Endothelial cell of umbilical vein (primary cell): ENCODE results near the gene DNAJC3. TPM values are rescaled to one million over a fixed set of nuclear protein-coding genes. Genes with fewer than 3 reads are reported as not detected.

Source experiments
- BruUV-seq: library from RNA; stranded (reverse); fragments of 400-500 nt; replicated peaks from 2 replicates; lab custom pipeline; 2021; lab: Mats Ljungman, UMichigan
- CTCF ChIA-PET: fragments of 300-600, 350-600 bp; sonication (Branson Sonifier 250); formaldehyde crosslinking; loops from one replicate; lab custom pipeline; 2021; ENCODE audit warnings: antibody characterized with exemption, inconsistent platforms; lab: Charles Lee
- POLR2A ChIA-PET: fragments of 300-600, 350-600 bp; sonication (Branson Sonifier 250); formaldehyde crosslinking; loops from one replicate; lab custom pipeline; 2021; ENCODE audit warnings: antibody characterized with exemption, inconsistent platforms; lab: Charles Lee
- DNase-seq: peaks from one replicate; pipeline ENCODE4 v3.0.0-alpha.2; 2011; ENCODE audit warnings: low read depth, low spot score
- FAIRE-seq: peaks from 2 replicates; lab custom pipeline; 2011; peaks lifted over from hg19 to GRCh38; lab: Jason Lieb, UNC
- H2AFZ ChIP-seq: 2 replicates; pipeline ENCODE4 v1.6.0; 2012; ENCODE audit warnings: low read depth, low read length, control low read depth, inconsistent platforms
- H3K27ac ChIP-seq: 2 replicates; pipeline ENCODE4 v1.5.1; 2011; ENCODE audit warnings: low read depth, mild to moderate bottlenecking, control low read depth, low read length, moderate library complexity; ENCODE audit not compliant: insufficient read depth
- H3K27me3 ChIP-seq, 2 experiments: 2 replicates each; pipeline versions ENCODE4 v1.6.0 to v1.6.1; 2011; ENCODE audit warnings: low read length in 2 of 2, mixed read lengths in 1 of 2; ENCODE audit not compliant: control insufficient read depth in 2 of 2, insufficient read depth in 2 of 2
- H3K36me3 ChIP-seq, 2 experiments: 2 replicates in 1 of 2; 3 replicates in 1 of 2; pipeline ENCODE4 v1.5.1; 2011; ENCODE audit warnings: low read length in 2 of 2, mild to moderate bottlenecking in 1 of 2, moderate library complexity in 1 of 2; ENCODE audit not compliant: control insufficient read depth in 2 of 2, insufficient read depth in 2 of 2; ENCODE audit errors: extremely low read depth in 1 of 2
- H3K4me1 ChIP-seq: 3 replicates; pipeline ENCODE4 v1.5.1; 2011; ENCODE audit warnings: mild to moderate bottlenecking, low read length; ENCODE audit not compliant: control insufficient read depth, insufficient read depth; ENCODE audit errors: extremely low read depth
- H3K4me2 ChIP-seq: 2 replicates; pipeline ENCODE4 v1.6.1; 2011; ENCODE audit warnings: low read length, control low read depth, mixed read lengths; ENCODE audit not compliant: insufficient read depth
- H3K4me3 ChIP-seq, 3 experiments: fragments of 200-600 bp in 1 of 3; sonication (generic), shearing (Covaris generic) in 1 of 3; replicated peaks in 1 of 3; 2 replicates each; pipeline ENCODE4 v1.5.1; 2011 to 2016; ENCODE audit warnings: control low read depth in 3 of 3, low read length in 3 of 3, mild to moderate bottlenecking in 2 of 3, inconsistent platforms in 1 of 3, low read depth in 1 of 3, moderate library complexity in 1 of 3; ENCODE audit not compliant: insufficient read depth in 1 of 3
- H3K79me2 ChIP-seq: 2 replicates; pipeline ENCODE4 v1.6.0; 2012; ENCODE audit warnings: low read length, inconsistent platforms; ENCODE audit not compliant: control insufficient read depth, insufficient read depth
- H3K9ac ChIP-seq: replicated peaks from 2 replicates; pipeline ENCODE3; 2011; ENCODE audit warnings: low read length, control low read depth; ENCODE audit not compliant: insufficient read depth; ENCODE audit errors: extremely low read depth
- H3K9me1 ChIP-seq: replicated peaks from 3 replicates; pipeline ENCODE4 v1.6.0; 2011; ENCODE audit warnings: mild to moderate bottlenecking, low read length; ENCODE audit not compliant: control insufficient read depth, insufficient read depth; ENCODE audit errors: extremely low read depth
- H3K9me3 ChIP-seq: replicated peaks from 2 replicates; pipeline ENCODE4 v1.5.1; 2012; ENCODE audit warnings: low read length, inconsistent platforms; ENCODE audit not compliant: control insufficient read depth, insufficient read depth
- H4K20me1 ChIP-seq: replicated peaks from 2 replicates; pipeline ENCODE3; 2011; ENCODE audit warnings: mild to moderate bottlenecking, low read length; ENCODE audit not compliant: control insufficient read depth, insufficient read depth; ENCODE audit errors: extremely low read depth
- EZH2 ChIP-seq: IDR thresholded peaks from 2 replicates; pipeline ENCODE4 v1.6.1; 2012; ENCODE audit warnings: borderline replicate concordance, low read depth, mild to moderate bottlenecking, moderate library complexity, low read length, inconsistent platforms; ENCODE audit not compliant: severe bottlenecking
- FOS ChIP-seq: IDR thresholded peaks from 2 replicates; pipeline ENCODE4 v1.6.1; 2011; ENCODE audit warnings: mild to moderate bottlenecking, low read length, moderate library complexity, borderline replicate concordance; ENCODE audit not compliant: insufficient read depth
- GATA2 ChIP-seq: IDR thresholded peaks from 2 replicates; pipeline ENCODE4 v1.7.0; 2011; ENCODE audit warnings: low read depth, mild to moderate bottlenecking, moderate library complexity, mixed read lengths, low read length; ENCODE audit not compliant: insufficient read length, insufficient read depth
- JUN ChIP-seq: IDR thresholded peaks from 2 replicates; pipeline ENCODE4 v1.6.1; 2011; ENCODE audit warnings: borderline replicate concordance, low read depth; ENCODE audit not compliant: insufficient read length, insufficient read depth
- MYC ChIP-seq: IDR thresholded peaks from one replicate; pipeline ENCODE4 v1.6.1; 2011; ENCODE audit warnings: mild to moderate bottlenecking, low read depth, low read length
- POLR2A ChIP-seq: IDR thresholded peaks from 2 replicates; pipeline ENCODE4 v1.6.1; 2012; ENCODE audit warnings: low read depth, mild to moderate bottlenecking, control low read depth, low read length
- POLR2AphosphoS5 ChIP-seq: IDR thresholded peaks from 2 replicates; pipeline ENCODE4 v1.6.1; 2012; ENCODE audit warnings: low read depth, mild to moderate bottlenecking, control low read depth, low read length, moderate library complexity; ENCODE audit not compliant: insufficient read depth
- dilution Hi-C: fragments of 300-500 bp; cut with MboI; formaldehyde crosslinking; loops from one replicate; pipeline ENCODE4 v1.15.0; 2019; ENCODE audit warnings: low sequenced_read_pairs; ENCODE audit not compliant: extremely low pct_ligation_motif_present
- intact Hi-C: fragments of 100-400 bp; cut with micrococcal nuclease; formaldehyde crosslinking; loops from one replicate; pipeline ENCODE4 v1.10.0; 2022
- polyA plus RNA-seq, 4 experiments: library from polyadenylated mRNA; depleted of rRNA in 3 of 4; stranded (reverse) in 3 of 4; unstranded in 1 of 4; fragments of >200 nt; gene quantifications; 2 replicates each; pipeline versions ENCODE4 v1.2.1 to v1.2.3, GENCODE V29; 2011 to 2012; ENCODE audit warnings: missing spikeins in 1 of 4
- total RNA-seq: library from RNA; stranded (reverse); gene quantifications from 2 replicates; pipeline ENCODE4 v1.2.3, GENCODE V29; 2021
- TF ChIP-seq, protein P1 (sequence below), 2 donors: IDR thresholded peaks; 1 replicate in 1 of 2; 2 replicates in 1 of 2; pipeline ENCODE4 v1.5.1; 2011; ENCODE audit warnings: low read length in 2 of 2, mild to moderate bottlenecking in 2 of 2, moderate library complexity in 2 of 2, control low read depth in 1 of 2, inconsistent platforms in 1 of 2, low read depth in 1 of 2; ENCODE audit not compliant: insufficient read depth in 1 of 2; ENCODE audit errors: extremely low read depth in 1 of 2
- TF ChIP-seq, protein P2 (sequence below): IDR thresholded peaks from 2 replicates; pipeline ENCODE4 v1.6.1; 2011; ENCODE audit not compliant: insufficient read depth, insufficient read length

The DNAJC3 gene
- total and polyA plus RNA-seq, 2 donors (not counting 3 experiments of a cell fraction or from before 2014, with no cell fraction given), result 17.0 to 51.2 TPM

DNA sequence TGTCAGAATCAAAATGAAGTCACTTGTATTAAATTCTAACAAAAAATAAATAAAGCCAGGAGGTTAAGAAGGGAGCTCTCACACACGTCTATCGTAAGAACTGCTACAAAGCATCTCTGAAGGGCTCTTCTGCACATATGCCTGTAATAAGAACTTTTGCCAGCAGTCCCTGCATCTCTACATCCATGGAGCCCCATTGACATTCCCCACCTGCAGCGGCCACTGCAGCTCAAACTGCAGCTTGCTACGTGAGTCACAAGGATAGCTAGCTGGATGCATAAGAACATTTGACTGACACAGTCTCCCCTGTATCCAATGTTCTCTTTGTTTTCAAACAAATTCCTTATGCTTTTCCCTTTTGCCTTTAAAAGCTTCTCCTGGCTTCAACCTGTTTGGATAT is 68.3 kb downstream of the DNAJC3 start:
- peaks cover 2% of the 10 kb centered on the region for H3K9me1 ChIP-seq
- POLR2A ChIA-PET, result no interaction called here

DNA sequence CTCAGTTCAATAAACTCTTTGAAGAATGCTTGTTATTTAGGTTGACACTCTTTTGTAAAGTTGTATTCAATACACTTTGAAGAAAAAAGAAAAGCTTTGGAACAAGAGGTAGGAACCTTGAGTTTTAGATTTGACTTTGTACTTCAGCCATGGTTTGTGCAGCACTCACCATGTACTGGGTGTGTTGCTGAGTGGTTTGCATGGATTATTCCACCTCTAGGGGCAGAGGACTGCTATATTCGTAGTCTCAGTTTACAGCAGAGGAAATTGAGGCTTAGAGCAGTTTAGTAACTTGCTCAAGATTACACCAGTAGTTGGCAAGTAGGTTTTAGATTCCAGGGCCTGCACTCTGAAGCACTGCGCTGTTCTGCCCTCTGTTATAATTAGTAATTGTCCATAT is 68.8 kb downstream of the DNAJC3 start:
- ChIA-PET CTCF (interaction anchor here (0.9 kb wide), 1 partner anchor 41 kb away, joined by 5 read pairs; no protein-coding TSS in a partner anchor), POLR2A (no interaction called here)
- Histone ChIP-seq H3K79me2 (peaks cover 29% of the 10 kb centered on the region), H4K20me1 (no peaks in the 10 kb centered on the region), H3K27ac (no peak overlapping the region), H3K36me3 (no peaks in the 10 kb centered on the region), H3K9me1 (peaks cover 2% of the 10 kb centered on the region), H3K27me3 (no peaks in the 10 kb centered on the region), H2AFZ (no peak overlapping the region), H3K9me3 (no peaks in the 10 kb centered on the region), H3K4me3 (no peak overlapping the region), H3K9ac (no peak overlapping the region), H3K4me1 (no peaks in the 10 kb centered on the region), H3K4me2 (no peak overlapping the region)
- TF ChIP-seq, protein P1, sequence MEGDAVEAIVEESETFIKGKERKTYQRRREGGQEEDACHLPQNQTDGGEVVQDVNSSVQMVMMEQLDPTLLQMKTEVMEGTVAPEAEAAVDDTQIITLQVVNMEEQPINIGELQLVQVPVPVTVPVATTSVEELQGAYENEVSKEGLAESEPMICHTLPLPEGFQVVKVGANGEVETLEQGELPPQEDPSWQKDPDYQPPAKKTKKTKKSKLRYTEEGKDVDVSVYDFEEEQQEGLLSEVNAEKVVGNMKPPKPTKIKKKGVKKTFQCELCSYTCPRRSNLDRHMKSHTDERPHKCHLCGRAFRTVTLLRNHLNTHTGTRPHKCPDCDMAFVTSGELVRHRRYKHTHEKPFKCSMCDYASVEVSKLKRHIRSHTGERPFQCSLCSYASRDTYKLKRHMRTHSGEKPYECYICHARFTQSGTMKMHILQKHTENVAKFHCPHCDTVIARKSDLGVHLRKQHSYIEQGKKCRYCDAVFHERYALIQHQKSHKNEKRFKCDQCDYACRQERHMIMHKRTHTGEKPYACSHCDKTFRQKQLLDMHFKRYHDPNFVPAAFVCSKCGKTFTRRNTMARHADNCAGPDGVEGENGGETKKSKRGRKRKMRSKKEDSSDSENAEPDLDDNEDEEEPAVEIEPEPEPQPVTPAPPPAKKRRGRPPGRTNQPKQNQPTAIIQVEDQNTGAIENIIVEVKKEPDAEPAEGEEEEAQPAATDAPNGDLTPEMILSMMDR (IDR thresholded peaks at IDR 0.05; ENCODE audit: extremely low read depth in 1 of 2, insufficient read depth in 1 of 2, low read depth in 1 of 2, low read length in 2 of 2), result no peak
- TF ChIP-seq GATA2, result no peak
- no peak for TF ChIP-seq EZH2
- no peak for TF ChIP-seq JUN
- TF ChIP-seq POLR2AphosphoS5, result no peak
- TF ChIP-seq, protein P2, sequence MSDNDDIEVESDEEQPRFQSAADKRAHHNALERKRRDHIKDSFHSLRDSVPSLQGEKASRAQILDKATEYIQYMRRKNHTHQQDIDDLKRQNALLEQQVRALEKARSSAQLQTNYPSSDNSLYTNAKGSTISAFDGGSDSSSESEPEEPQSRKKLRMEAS, result no peak
- no peak for TF ChIP-seq FOS
- TF ChIP-seq MYC, result no peak
- no peak for TF ChIP-seq POLR2A
- dilution Hi-C loops (no loop called here), intact Hi-C loops (no loop called here)
- BruUV-seq, result no TSS peak
- FAIRE-seq (no peak), DNase-seq (no peak)

More for the DNA sequence above, 68.3 kb downstream of the DNAJC3 start:
- Histone ChIP-seq H3K36me3 (no peaks in the 10 kb centered on the region), H3K27ac (no peak overlapping the region), H3K4me2 (no peak overlapping the region), H3K27me3 (no peaks in the 10 kb centered on the region), H3K4me1 (no peaks in the 10 kb centered on the region), H3K9me3 (no peaks in the 10 kb centered on the region), H4K20me1 (no peaks in the 10 kb centered on the region), H3K9ac (no peak overlapping the region), H3K4me3 (no peak overlapping the region), H2AFZ (no peak overlapping the region), H3K79me2 (peaks cover 29% of the 10 kb centered on the region)
- BruUV-seq, result no TSS peak
- FAIRE-seq (no peak), DNase-seq (no peak)
- CTCF ChIA-PET, result interaction anchor here (0.6 to 0.9 kb wide), 2 partner anchors 41 to 346 kb away, joined by 3 to 5 read pairs; no protein-coding TSS in a partner anchor
- dilution Hi-C loops (no loop called here), intact Hi-C loops (no loop called here)
- TF ChIP-seq EZH2 (no peak), JUN (no peak), POLR2AphosphoS5 (no peak), MYC (no peak)
- TF ChIP-seq, protein P1 (IDR thresholded peaks at IDR 0.05; ENCODE audit: extremely low read depth in 1 of 2, insufficient read depth in 1 of 2, low read depth in 1 of 2, low read length in 2 of 2), result no peak
